ENCODE measurements around the gene ST6GAL1. TPM values are rescaled to one million over a fixed set of nuclear protein-coding genes. Genes with fewer than 3 reads are reported as not detected.

The ST6GAL1 gene
- total and polyA plus RNA-seq, 2 experiments from 2014 or later, result 17.6 to 65.1 TPM

DNA sequence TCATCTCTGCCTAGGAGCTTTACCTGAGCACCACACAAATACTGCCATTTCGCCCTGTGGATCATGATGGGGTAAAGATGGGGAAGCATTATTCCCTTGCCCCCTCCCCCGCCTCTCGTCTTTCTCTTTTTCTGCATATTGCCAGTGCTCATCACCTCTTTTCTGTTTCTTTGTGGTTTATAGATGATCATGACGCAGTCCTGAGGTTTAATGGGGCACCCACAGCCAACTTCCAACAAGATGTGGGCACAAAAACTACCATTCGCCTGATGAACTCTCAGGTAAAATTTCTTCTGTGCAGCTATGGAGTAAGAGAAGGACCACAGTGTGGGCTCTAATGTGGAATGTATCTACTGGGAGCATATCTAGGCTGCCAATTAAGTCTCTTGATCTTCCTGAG is 120.7 kb downstream of the ST6GAL1 start (continued):
- TF ChIP-seq, protein P1, sequence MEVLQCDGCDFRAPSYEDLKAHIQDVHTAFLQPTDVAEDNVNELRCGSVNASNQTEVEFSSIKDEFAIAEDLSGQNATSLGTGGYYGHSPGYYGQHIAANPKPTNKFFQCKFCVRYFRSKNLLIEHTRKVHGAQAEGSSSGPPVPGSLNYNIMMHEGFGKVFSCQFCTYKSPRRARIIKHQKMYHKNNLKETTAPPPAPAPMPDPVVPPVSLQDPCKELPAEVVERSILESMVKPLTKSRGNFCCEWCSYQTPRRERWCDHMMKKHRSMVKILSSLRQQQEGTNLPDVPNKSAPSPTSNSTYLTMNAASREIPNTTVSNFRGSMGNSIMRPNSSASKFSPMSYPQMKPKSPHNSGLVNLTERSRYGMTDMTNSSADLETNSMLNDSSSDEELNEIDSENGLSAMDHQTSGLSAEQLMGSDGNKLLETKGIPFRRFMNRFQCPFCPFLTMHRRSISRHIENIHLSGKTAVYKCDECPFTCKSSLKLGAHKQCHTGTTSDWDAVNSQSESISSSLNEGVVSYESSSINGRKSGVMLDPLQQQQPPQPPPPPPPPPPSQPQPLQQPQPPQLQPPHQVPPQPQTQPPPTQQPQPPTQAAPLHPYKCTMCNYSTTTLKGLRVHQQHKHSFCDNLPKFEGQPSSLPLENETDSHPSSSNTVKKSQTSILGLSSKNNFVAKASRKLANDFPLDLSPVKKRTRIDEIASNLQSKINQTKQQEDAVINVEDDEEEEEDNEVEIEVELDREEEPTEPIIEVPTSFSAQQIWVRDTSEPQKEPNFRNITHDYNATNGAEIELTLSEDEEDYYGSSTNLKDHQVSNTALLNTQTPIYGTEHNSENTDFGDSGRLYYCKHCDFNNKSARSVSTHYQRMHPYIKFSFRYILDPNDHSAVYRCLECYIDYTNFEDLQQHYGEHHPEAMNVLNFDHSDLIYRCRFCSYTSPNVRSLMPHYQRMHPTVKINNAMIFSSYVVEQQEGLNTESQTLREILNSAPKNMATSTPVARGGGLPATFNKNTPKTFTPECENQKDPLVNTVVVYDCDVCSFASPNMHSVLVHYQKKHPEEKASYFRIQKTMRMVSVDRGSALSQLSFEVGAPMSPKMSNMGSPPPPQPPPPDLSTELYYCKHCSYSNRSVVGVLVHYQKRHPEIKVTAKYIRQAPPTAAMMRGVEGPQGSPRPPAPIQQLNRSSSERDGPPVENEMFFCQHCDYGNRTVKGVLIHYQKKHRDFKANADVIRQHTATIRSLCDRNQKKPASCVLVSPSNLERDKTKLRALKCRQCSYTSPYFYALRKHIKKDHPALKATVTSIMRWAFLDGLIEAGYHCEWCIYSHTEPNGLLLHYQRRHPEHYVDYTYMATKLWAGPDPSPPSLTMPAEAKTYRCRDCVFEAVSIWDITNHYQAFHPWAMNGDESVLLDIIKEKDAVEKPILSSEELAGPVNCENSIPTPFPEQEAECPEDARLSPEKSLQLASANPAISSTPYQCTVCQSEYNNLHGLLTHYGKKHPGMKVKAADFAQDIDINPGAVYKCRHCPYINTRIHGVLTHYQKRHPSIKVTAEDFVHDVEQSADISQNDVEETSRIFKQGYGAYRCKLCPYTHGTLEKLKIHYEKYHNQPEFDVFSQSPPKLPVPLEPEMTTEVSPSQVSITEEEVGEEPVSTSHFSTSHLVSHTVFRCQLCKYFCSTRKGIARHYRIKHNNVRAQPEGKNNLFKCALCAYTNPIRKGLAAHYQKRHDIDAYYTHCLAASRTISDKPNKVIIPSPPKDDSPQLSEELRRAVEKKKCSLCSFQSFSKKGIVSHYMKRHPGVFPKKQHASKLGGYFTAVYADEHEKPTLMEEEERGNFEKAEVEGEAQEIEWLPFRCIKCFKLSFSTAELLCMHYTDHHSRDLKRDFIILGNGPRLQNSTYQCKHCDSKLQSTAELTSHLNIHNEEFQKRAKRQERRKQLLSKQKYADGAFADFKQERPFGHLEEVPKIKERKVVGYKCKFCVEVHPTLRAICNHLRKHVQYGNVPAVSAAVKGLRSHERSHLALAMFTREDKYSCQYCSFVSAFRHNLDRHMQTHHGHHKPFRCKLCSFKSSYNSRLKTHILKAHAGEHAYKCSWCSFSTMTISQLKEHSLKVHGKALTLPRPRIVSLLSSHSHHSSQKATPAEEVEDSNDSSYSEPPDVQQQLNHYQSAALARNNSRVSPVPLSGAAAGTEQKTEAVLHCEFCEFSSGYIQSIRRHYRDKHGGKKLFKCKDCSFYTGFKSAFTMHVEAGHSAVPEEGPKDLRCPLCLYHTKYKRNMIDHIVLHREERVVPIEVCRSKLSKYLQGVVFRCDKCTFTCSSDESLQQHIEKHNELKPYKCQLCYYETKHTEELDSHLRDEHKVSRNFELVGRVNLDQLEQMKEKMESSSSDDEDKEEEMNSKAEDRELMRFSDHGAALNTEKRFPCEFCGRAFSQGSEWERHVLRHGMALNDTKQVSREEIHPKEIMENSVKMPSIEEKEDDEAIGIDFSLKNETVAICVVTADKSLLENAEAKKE (CRISPR knock-in tag; IDR thresholded peaks at IDR 0.05), result no peak
- TF ChIP-seq EZH2 (IDR thresholded peaks at IDR 0.05; ENCODE audit: low read depth, unreplicated experiment), result no peak
- TF ChIP-seq, protein P2, sequence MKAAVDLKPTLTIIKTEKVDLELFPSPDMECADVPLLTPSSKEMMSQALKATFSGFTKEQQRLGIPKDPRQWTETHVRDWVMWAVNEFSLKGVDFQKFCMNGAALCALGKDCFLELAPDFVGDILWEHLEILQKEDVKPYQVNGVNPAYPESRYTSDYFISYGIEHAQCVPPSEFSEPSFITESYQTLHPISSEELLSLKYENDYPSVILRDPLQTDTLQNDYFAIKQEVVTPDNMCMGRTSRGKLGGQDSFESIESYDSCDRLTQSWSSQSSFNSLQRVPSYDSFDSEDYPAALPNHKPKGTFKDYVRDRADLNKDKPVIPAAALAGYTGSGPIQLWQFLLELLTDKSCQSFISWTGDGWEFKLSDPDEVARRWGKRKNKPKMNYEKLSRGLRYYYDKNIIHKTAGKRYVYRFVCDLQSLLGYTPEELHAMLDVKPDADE (IDR thresholded peaks at IDR 0.05), result no peak
- TF ChIP-seq ZNF331 (CRISPR knock-in tag; IDR thresholded peaks at IDR 0.05; ENCODE audit: low read depth), result no peak
- TF ChIP-seq CREB1 (CRISPR knock-in tag; IDR thresholded peaks at IDR 0.05; ENCODE audit: low read depth), result no peak
- TF ChIP-seq EZH2phosphoT487 (IDR thresholded peaks at IDR 0.05; ENCODE audit: unreplicated experiment), result no peak
- TF ChIP-seq, protein P3, sequence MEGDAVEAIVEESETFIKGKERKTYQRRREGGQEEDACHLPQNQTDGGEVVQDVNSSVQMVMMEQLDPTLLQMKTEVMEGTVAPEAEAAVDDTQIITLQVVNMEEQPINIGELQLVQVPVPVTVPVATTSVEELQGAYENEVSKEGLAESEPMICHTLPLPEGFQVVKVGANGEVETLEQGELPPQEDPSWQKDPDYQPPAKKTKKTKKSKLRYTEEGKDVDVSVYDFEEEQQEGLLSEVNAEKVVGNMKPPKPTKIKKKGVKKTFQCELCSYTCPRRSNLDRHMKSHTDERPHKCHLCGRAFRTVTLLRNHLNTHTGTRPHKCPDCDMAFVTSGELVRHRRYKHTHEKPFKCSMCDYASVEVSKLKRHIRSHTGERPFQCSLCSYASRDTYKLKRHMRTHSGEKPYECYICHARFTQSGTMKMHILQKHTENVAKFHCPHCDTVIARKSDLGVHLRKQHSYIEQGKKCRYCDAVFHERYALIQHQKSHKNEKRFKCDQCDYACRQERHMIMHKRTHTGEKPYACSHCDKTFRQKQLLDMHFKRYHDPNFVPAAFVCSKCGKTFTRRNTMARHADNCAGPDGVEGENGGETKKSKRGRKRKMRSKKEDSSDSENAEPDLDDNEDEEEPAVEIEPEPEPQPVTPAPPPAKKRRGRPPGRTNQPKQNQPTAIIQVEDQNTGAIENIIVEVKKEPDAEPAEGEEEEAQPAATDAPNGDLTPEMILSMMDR (conservative IDR thresholded peaks at IDR 0.05; ENCODE audit: low read depth in 2 of 2), result no peak
